GM12892 (cell line): Measurements from ENCODE around the gene LSMEM2. TPM values are rescaled to one million over a fixed set of nuclear protein-coding genes. Genes with fewer than 3 reads are reported as not detected.

Experiments used
- DNase-seq: peaks from one replicate; pipeline ENCODE4 v3.0.0; 2011; ENCODE audit not compliant: insufficient read length
- FAIRE-seq: peaks from 2 replicates; lab custom pipeline; 2011; peaks lifted over from hg19 to GRCh38; lab: Jason Lieb, UNC
- POLR2A ChIP-seq: IDR thresholded peaks from 2 replicates; pipeline ENCODE4 v1.6.1; 2011; ENCODE audit warnings: low read depth, low read length, control low read depth
- POLR2AphosphoS5 ChIP-seq: IDR thresholded peaks from 2 replicates; pipeline ENCODE4 v1.6.1; 2011; ENCODE audit warnings: low read depth, low read length, control low read depth
- TAF1 ChIP-seq: IDR thresholded peaks from 2 replicates; pipeline ENCODE4 v1.6.1; 2011; ENCODE audit warnings: low read depth, mild to moderate bottlenecking, control low read depth, low read length, borderline replicate concordance
- polyA plus RNA-seq: library from polyadenylated mRNA; unstranded; fragments of >200 nt; gene quantifications from one replicate; pipeline ENCODE4 v1.2.1, GENCODE V29; 2012; ENCODE audit warnings: missing spikeins, inconsistent platforms; ENCODE audit not compliant: missing spikeins

The LSMEM2 gene
- 0.25 TPM for polyA plus RNA-seq

DNA sequence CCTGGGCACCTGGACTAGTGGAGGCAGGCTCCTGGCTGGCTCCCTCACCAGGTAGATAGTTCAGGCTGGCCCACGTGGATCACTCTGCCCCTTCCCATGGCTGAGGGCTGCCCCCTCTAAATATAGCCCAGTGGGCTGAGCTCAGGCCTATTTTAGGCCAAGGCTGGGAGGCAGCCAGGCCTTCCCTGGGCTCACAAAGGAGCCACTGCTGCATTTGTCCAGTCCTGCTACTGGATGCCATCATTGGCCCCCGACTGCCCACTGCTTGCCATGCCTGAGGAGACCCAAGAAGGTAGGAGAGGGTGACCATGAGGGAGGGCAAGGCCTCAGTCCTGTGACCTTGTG is at the start of gene LSMEM2:
Gene LSMEM2, plus strand, starts transcription at position 208 of the 345 bp plus-strand sequence. Its CDS starts 27 bp downstream, at position 235.
- DNase-seq (no peak), FAIRE-seq (no peak)
- TF ChIP-seq POLR2A (no peak), POLR2AphosphoS5 (no peak), TAF1 (no peak)

DNA sequence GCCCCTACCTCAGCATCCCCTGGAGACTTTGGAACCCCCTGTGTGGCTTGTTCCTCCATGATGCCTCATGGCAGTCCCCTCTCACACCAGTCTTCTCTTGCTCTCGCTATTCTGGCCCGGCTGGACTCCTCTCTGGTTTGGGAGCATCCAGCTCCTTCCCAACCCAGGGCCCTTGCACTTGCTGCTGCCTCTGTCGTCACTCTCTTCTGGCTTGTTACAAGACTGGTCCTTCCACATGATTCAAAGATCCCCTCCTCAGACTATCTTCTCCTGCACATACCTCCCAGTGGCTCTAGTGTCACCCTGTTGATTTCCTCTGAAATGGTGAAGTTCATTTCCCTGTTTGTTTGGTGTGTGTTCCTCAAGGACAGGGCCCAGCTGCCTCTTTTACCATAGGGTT is 49.4 kb upstream of the LSMEM2 start:
- no peak for FAIRE-seq

DNA sequence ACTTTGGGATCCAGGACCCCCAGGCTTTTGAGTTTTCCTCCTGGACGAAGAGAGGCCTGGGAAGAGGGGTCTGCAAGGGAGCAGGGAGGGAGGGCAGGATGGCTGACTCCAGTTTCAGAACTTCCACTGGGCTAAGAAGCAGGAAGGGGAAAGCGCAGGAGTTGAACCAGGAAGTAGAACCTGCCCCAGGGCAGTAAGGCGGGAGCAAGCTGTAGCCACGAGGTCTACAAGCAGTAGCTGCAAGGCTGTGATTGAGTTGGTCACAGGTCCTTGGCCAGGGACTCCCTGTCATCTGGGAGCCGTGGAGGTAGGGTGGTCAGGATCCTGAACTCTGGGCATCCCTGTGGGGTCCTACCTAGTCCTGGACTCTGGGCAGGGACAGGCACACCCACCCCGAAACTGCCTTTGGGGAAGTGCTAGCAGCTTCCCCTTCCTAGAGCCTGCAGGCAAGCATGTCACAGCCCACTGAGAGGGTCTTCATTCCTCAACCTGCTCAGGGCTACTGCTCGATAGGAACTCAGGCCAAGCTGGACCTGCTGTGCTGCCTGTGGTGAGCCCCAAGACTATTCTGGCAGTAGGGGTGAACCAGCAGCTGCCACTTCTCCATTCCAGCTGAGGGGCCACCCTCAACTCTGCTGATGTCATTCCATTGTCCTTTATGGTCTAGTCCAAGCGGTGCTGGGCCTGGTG is 48.6 kb upstream of the LSMEM2 start:
- DNase-seq (no peak), FAIRE-seq (no peak)
- no peak for TF ChIP-seq POLR2A
- no peak for TF ChIP-seq TAF1
- TF ChIP-seq POLR2AphosphoS5, result no peak

More for the DNA sequence above, 49.4 kb upstream of the LSMEM2 start:
- DNase-seq, result no peak
- TF ChIP-seq POLR2AphosphoS5 (no peak), POLR2A (no peak), TAF1 (no peak)

DNA sequence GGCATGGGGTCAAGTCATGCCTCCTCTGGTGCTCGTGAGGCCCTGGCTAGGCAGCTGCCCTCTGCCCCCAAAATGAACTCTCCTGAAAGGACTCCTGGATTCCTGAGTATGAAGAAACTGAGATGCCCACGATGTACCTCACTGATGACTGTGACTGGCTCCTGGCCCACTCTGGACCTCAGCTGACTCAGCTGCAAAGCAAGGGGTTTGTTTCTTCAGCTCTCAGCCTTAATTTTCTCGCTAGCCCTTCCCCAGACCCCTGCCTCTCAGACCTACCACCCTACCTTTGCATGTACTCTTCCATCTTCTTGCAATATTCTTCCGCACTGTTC is 48.1 kb upstream of the LSMEM2 start:
- TF ChIP-seq POLR2A (no peak), POLR2AphosphoS5 (no peak), TAF1 (no peak)
- FAIRE-seq (no peak), DNase-seq (no peak)

DNA sequence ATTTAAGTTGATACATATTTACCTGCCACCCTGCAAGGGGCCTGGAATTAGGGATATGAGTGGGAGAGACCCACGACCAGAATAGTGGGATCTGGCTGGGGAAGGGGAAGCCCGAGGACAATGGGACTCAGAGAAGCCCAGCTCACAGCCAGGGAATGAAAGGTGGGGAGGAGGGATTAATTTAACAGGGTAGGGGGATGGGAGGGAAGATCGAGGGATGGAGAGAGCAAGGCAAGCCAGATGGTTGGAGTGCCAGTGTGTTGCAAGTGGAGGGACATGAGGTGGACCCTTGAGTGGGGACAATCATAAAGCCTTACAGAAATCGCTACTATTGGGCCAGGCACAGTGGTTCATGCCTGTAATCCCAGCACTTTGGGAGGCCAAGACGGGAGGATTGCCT is 47.3 kb upstream of the LSMEM2 start:
- no peak for DNase-seq
- TF ChIP-seq POLR2AphosphoS5, result no peak
- no peak for TF ChIP-seq TAF1
- TF ChIP-seq POLR2A, result no peak
- no peak for FAIRE-seq

DNA sequence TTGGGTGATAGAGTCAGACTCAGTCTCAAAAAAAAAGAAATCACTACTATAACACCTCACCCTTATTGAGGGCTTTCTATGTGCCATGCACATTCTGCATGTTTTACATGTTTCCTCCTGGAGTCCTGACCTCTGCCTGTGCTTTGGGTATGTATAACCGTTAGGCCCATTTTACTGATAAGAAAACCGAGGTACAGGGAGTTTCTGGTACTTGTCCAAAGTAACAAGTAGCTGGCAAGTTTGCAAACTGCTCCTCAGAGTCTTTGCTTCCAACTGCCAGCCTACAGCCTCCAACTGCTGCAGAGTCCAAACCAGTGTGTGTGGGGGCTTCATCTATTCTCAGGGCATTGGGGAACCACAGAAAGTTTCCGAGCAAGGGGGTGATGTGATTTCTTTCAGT is 46.6 kb upstream of the LSMEM2 start:
- no peak for TF ChIP-seq POLR2AphosphoS5
- TF ChIP-seq POLR2A, result no peak
- no peak for TF ChIP-seq TAF1
- no peak for DNase-seq
- no peak for FAIRE-seq

DNA sequence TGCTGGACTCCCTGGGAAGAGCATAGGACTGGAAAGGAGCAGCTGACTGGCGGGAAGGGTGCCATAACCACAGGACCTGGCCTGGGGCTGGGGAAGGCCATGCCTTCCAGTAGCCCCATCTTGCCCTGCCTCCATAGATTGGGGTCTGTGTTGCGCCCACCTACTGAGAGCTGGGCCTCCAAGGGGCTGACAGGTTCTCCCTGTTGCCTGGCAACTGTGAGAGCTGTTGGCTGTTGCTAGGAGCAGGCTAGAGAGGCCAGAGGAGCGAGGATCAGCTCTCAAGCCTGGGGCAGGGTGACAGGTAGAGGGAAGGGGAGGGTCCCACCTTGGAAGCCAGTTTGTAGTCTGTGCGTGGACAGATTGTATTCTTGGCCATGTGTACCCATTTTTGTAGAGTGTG is 45.7 kb upstream of the LSMEM2 start:
- DNase-seq (no peak), FAIRE-seq (no peak)
- TF ChIP-seq POLR2AphosphoS5 (no peak), POLR2A (no peak)

DNA sequence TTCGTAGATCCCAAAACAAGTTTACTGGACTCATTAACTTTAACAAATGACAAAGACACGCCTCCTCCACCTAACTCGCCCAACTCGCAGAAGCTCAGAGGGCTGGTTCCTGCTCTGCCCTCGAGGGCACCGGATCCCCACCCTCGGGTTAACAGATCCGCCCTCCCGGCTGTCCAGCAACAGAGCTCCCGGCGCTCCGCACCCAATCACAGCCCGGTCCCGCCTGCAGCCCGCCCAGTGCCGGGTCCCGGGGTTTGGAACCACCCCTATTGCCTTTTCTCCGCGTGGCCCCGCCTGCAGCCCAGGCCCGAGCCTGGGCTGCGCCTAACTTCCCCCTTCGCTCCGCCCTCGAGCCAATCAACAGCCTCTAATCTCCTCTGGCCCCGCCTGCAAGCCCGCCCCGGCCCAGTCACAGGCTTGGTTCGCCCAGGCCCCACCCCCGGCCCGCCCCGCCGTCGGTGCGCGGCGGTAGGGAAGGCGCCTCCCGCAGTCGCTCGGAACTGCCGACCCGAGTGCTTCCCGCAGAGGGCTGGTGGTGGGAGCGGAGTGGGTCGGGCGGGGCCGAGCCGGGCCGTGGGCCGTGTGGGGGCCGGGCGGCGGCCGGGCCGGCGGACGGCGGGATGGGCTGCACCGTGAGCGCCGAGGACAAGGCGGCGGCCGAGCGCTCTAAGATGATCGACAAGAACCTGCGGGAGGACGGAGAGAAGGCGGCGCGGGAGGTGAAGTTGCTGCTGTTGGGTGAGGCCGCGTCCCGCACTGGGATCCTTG is 43.0 kb upstream of the LSMEM2 start, which contains the start of gene GNAI2:
Gene GNAI2, plus strand, starts transcription at position 489 of the 768 bp plus-strand sequence. Its CDS starts 132 bp downstream, at position 621.
- FAIRE-seq (peak; percentile 100), DNase-seq (peak; percentile 99)
- peak; percentile 94 for TF ChIP-seq POLR2A
- peak; percentile 87 for TF ChIP-seq POLR2AphosphoS5
- peak; percentile 97 for TF ChIP-seq TAF1

DNA sequence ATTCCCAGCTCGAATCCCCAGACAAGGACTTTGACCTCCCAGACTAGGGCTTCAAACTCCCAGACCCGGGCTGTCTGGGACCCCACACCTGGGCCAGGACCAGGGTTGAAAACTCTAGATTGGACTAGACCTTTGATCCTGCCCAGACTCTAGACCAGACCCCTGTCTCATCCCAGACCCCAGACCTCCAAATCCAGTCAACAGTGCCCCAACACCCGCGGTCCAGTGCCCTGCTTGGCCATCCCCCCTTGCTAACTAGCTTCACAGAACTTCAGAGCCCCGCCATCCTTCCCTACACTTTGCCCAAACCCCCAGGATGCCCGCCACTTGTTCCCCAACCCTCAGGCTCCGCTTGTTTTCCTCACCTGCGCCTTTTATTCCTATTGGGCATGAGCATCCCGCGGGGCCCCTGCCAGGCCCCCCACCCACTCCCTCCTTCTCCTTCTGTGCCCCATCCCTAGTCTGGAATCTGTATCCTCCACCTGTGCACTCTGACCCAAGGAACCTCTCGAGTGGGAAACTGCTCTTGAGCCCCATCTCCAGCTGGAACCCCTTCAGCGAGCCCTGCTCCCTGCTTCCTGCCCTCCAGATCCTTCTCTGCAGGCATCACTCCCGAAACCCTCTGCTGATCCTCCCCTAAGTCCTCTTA is 42.3 kb upstream of the LSMEM2 start:
- TF ChIP-seq POLR2AphosphoS5, result no peak
- TF ChIP-seq POLR2A, result no peak
- no peak for TF ChIP-seq TAF1
- no peak for FAIRE-seq
- no peak for DNase-seq

DNA sequence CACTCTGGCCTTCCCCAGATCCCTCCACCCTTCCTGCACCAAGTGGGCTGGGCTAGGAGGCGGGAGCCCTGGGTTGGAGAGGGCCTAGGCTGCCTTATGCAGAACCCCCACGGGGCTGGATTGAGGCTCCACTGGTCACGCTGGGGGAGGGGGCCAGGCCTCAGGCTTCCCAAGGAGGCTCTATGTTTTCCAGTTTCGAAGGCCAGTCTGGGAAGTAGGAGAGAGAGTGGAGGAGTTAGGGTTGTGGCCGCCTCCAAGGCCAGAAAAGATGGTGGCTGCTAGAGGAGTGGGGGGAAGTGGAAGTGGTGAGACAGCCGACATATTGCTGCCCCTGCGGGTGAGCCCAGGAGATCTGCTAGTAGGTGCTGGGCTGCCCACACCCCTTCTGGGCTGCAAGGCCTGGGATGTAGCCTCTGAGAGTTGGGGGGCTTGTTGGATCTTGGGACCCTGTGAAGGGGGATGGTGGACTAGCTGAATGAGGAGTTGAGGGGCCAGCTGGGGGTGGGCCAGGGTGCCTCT is 41.7 kb upstream of the LSMEM2 start:
- TF ChIP-seq TAF1 (no peak), POLR2A (no peak), POLR2AphosphoS5 (no peak)
- DNase-seq (no peak), FAIRE-seq (peak; percentile 88)
